Prostate gland (tissue), 2 donors: ENCODE measurements around the gene RASSF8. TPM values are rescaled to one million over a fixed set of nuclear protein-coding genes. Genes with fewer than 3 reads are reported as not detected.

Source experiments
- DNase-seq: peaks from one replicate; pipeline ENCODE4 v3.0.0-alpha.2; 2019; ENCODE audit warnings: low spot score
- H3K27ac ChIP-seq, 2 donors: fragments of 200-600 bp; sonication (generic); 2 replicates each; pipeline ENCODE4 v1.5.1; 2017 to 2019
- H3K27me3 ChIP-seq: fragments of 200-600 bp; sonication (generic); replicated peaks from 2 replicates; pipeline ENCODE4 v1.5.1; 2019; ENCODE audit not compliant: insufficient read depth
- H3K36me3 ChIP-seq, 2 donors: fragments of 200-600 bp; sonication (generic); 1 replicate in 1 of 2; 2 replicates in 1 of 2; pipeline versions ENCODE4 v1.5.1 to v1.8.1; 2017 to 2019
- H3K4me1 ChIP-seq: fragments of 200-600 bp; sonication (generic); replicated peaks from 2 replicates; pipeline ENCODE4 v1.5.1; 2019
- H3K4me3 ChIP-seq, 2 donors: fragments of 200-600 bp; sonication (generic); 2 replicates each; pipeline ENCODE4 v1.5.1; 2017 to 2019
- H3K9me3 ChIP-seq: fragments of 200-600 bp; sonication (generic); 2 replicates; pipeline ENCODE4 v1.5.1; 2017
- CTCF ChIP-seq, 4 experiments: fragments of 200-600 bp in 2 of 4; fragments of 450-650 bp in 2 of 4; sonication (generic) in 2 of 4; IDR thresholded peaks; 1 replicate in 3 of 4; 2 replicates in 1 of 4; pipeline ENCODE4 v1.5.1; 2016 to 2019; ENCODE audit warnings: antibody characterized with exemption in 4 of 4, mild to moderate bottlenecking in 2 of 4, moderate library complexity in 2 of 4
- POLR2A ChIP-seq: fragments of 450-650 bp; IDR thresholded peaks from one replicate; pipeline ENCODE4 v1.6.1; 2016; ENCODE audit warnings: antibody characterized with exemption, mild to moderate bottlenecking
- POLR2AphosphoS5 ChIP-seq: sonication (generic); formaldehyde crosslinking; IDR thresholded peaks from one replicate; pipeline ENCODE4 v1.6.1; 2017; ENCODE audit warnings: antibody characterized with exemption
- WGBS: methylation state at CpG from one replicate; pipeline ENCODE4 v1.1.5; 2018; 5-methylcytosine and 5-hydroxymethylcytosine counted together
- intact Hi-C: fragments of 100-400 bp; cut with DNase I; formaldehyde crosslinking; loops from one replicate; pipeline ENCODE4 v1.14.2; 2022
- total RNA-seq, 2 donors: library from RNA; depleted of rRNA; stranded (reverse); fragments of >200 nt; gene quantifications; one replicate each; pipeline ENCODE4 v1.1.0, GENCODE V29; 2016

RASSF8 gene
- total RNA-seq, 2 donors from 2014 or later = 26.0 to 62.1 TPM

- H3K27me3 ChIP-seq = no peaks in the 10 kb centered on the region
- DNase-seq = no peak
- intact Hi-C loops = no loop called here
- TF ChIP-seq CTCF (IDR thresholded peaks at IDR 0.05) = no peak
- no peak for TF ChIP-seq POLR2AphosphoS5
- TF ChIP-seq POLR2A = no peak
- H3K27ac ChIP-seq = peak overlapping the region in 1 of 2 donors; percentile 13
- no peaks in the 10 kb centered on the region for H3K4me1 ChIP-seq
- H3K36me3 ChIP-seq = no peaks in the 10 kb centered on the region
- H3K4me3 ChIP-seq = no peak overlapping the region
- no peaks in the 10 kb centered on the region for H3K9me3 ChIP-seq
Observed at GRCh38 chr12:25986180-25986579, 27.7 kb downstream of the RASSF8 start.

DNA sequence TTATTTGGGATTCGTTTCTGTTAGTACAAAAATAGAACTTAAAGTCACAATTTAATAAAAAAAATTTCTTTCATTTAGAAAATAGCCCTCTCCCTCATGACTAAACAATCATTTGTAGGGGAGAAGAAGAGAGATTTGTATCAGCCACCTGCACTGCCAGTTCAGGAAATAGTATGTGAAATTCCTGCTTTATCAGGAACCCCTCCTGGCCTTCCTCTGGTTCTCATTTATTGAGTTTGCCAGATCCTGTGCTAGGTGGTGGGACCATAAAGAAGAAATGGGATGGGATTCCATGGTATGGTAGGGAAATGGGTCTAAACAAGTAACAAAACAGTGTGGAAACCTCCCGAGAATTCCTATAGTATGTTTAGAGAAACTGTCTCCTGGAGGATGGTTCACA, 30.0 kb downstream of the RASSF8 start:
- intact Hi-C loops = no loop called here
- H3K27me3 ChIP-seq = no peaks in the 10 kb centered on the region
- DNase-seq = no peak
- no peak overlapping the region for H3K4me3 ChIP-seq
- H3K4me1 ChIP-seq = peaks cover 7% of the 10 kb centered on the region
- H3K36me3 ChIP-seq = no peaks in the 10 kb centered on the region
- no peak for TF ChIP-seq POLR2AphosphoS5
- no peak for TF ChIP-seq POLR2A
- no peak for TF ChIP-seq CTCF (IDR thresholded peaks at IDR 0.05)
- no peaks in the 10 kb centered on the region for H3K9me3 ChIP-seq
- no peak overlapping the region for H3K27ac ChIP-seq
- 64% methylated on average over 2 of the region's 2 CpGs for whole genome bisulfite sequencing

GRCh38 chr12:25990495-25990894, 32.0 kb downstream of the RASSF8 start:
- DNase-seq = no peak
- no peak overlapping the region for H3K4me3 ChIP-seq
- H3K4me1 ChIP-seq = peaks cover 7% of the 10 kb centered on the region
- no peaks in the 10 kb centered on the region for H3K9me3 ChIP-seq
- no peaks in the 10 kb centered on the region for H3K27me3 ChIP-seq
- WGBS = 68% methylated on average over 2 of the region's 2 CpGs
- TF ChIP-seq POLR2A (no peak), CTCF (IDR thresholded peaks at IDR 0.05) (no peak), POLR2AphosphoS5 (no peak)
- H3K36me3 ChIP-seq = no peaks in the 10 kb centered on the region
- intact Hi-C loops = no loop called here
- no peak overlapping the region for H3K27ac ChIP-seq

DNA sequence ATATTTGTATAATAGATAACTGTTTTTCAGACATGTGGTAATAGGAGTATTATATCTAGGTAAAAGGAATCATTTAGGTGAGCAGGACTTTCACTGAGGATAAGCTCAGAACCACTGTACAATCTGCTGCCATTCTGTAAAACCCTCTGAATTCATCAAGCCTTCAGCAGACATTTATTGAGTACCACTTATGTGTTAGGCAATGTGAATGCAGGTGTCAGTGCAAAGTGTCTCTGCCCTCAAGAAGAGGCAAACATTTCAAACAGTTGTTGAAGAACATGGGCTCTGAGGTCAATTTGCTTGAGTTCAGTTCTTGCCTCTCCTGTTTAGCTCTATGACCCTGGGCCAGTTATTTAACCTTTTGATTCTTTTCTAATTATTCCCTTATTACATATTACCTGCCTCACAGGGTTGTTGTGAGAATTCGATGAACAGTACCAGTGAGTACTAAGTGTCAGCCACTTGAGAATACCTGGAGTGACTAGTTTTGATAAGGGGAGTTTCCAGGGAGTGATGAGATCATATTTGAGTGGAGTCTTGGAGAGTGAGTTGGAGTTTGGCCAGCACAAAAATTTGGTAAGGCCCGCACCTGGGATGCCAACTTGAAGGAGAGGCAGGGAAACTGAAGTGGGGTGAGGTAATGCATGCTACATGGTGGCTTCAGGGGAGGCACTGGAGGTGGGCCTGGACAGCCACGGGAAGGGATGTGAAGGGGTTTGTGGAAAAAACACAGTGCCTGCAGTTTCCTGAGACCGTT, 33.7 kb downstream of the RASSF8 start:
- intact Hi-C loops = no loop called here
- no peak for DNase-seq
- no peaks in the 10 kb centered on the region for H3K9me3 ChIP-seq
- H3K27ac ChIP-seq = peak overlapping the region in 1 of 2 donors; percentile 17
- H3K4me3 ChIP-seq = no peak overlapping the region
- H3K27me3 ChIP-seq = no peaks in the 10 kb centered on the region
- H3K36me3 ChIP-seq = no peaks in the 10 kb centered on the region
- peaks cover 7% of the 10 kb centered on the region for H3K4me1 ChIP-seq
- 58% methylated on average over 4 of the region's 4 CpGs for WGBS
- TF ChIP-seq POLR2AphosphoS5 (no peak), CTCF (IDR thresholded peaks at IDR 0.05) (no peak)
